Measurements from ENCODE around the gene COQ4. TPM values are rescaled to one million over a fixed set of nuclear protein-coding genes. Genes with fewer than 3 reads are reported as not detected.
"Not testable (repeated sequence)": the region's sequence is repeated elsewhere in the genome, so short reads cannot be mapped to it uniquely, and the experiment has no call there.

Gene COQ4
- total and polyA plus RNA-seq, 2 experiments from 2014 or later: 35.3 to 37.0 TPM

DNA sequence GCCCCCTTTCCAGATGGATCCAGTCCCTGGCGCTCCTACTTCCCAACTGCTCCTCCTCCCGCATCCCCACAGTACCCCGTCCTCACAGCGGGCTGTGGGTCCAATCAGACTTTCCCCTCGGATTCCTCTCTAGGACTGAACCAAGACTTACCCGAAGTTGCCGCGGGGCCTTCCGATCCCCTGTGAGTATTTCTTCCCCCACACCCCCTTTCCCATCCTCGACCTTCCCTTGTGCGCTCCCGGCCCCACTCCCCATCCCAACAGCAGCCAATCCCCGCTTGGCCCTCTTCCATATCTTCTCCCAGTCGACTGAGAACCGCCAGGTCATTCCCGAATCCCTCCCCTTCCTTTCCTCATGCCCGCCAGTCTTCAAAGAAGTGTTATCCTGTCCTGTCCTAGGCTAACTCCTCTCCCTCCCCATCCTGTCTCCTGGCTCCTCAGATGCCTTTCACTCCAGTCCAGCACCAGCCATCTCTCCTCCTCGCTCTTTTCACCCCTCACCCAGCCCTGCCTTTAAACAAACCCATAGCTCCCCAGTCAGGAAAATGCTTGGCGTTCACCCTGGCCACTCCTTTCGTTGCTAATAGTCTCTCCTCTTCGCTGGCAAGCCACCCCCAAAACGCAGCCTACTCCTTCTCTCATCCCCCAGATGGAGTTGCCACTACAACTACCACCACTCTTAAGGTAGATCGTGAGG, 45.9 kb upstream of the COQ4 start (continued):
- TF ChIP-seq, protein P1, sequence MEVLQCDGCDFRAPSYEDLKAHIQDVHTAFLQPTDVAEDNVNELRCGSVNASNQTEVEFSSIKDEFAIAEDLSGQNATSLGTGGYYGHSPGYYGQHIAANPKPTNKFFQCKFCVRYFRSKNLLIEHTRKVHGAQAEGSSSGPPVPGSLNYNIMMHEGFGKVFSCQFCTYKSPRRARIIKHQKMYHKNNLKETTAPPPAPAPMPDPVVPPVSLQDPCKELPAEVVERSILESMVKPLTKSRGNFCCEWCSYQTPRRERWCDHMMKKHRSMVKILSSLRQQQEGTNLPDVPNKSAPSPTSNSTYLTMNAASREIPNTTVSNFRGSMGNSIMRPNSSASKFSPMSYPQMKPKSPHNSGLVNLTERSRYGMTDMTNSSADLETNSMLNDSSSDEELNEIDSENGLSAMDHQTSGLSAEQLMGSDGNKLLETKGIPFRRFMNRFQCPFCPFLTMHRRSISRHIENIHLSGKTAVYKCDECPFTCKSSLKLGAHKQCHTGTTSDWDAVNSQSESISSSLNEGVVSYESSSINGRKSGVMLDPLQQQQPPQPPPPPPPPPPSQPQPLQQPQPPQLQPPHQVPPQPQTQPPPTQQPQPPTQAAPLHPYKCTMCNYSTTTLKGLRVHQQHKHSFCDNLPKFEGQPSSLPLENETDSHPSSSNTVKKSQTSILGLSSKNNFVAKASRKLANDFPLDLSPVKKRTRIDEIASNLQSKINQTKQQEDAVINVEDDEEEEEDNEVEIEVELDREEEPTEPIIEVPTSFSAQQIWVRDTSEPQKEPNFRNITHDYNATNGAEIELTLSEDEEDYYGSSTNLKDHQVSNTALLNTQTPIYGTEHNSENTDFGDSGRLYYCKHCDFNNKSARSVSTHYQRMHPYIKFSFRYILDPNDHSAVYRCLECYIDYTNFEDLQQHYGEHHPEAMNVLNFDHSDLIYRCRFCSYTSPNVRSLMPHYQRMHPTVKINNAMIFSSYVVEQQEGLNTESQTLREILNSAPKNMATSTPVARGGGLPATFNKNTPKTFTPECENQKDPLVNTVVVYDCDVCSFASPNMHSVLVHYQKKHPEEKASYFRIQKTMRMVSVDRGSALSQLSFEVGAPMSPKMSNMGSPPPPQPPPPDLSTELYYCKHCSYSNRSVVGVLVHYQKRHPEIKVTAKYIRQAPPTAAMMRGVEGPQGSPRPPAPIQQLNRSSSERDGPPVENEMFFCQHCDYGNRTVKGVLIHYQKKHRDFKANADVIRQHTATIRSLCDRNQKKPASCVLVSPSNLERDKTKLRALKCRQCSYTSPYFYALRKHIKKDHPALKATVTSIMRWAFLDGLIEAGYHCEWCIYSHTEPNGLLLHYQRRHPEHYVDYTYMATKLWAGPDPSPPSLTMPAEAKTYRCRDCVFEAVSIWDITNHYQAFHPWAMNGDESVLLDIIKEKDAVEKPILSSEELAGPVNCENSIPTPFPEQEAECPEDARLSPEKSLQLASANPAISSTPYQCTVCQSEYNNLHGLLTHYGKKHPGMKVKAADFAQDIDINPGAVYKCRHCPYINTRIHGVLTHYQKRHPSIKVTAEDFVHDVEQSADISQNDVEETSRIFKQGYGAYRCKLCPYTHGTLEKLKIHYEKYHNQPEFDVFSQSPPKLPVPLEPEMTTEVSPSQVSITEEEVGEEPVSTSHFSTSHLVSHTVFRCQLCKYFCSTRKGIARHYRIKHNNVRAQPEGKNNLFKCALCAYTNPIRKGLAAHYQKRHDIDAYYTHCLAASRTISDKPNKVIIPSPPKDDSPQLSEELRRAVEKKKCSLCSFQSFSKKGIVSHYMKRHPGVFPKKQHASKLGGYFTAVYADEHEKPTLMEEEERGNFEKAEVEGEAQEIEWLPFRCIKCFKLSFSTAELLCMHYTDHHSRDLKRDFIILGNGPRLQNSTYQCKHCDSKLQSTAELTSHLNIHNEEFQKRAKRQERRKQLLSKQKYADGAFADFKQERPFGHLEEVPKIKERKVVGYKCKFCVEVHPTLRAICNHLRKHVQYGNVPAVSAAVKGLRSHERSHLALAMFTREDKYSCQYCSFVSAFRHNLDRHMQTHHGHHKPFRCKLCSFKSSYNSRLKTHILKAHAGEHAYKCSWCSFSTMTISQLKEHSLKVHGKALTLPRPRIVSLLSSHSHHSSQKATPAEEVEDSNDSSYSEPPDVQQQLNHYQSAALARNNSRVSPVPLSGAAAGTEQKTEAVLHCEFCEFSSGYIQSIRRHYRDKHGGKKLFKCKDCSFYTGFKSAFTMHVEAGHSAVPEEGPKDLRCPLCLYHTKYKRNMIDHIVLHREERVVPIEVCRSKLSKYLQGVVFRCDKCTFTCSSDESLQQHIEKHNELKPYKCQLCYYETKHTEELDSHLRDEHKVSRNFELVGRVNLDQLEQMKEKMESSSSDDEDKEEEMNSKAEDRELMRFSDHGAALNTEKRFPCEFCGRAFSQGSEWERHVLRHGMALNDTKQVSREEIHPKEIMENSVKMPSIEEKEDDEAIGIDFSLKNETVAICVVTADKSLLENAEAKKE (CRISPR knock-in tag; IDR thresholded peaks at IDR 0.05): no peak

DNA sequence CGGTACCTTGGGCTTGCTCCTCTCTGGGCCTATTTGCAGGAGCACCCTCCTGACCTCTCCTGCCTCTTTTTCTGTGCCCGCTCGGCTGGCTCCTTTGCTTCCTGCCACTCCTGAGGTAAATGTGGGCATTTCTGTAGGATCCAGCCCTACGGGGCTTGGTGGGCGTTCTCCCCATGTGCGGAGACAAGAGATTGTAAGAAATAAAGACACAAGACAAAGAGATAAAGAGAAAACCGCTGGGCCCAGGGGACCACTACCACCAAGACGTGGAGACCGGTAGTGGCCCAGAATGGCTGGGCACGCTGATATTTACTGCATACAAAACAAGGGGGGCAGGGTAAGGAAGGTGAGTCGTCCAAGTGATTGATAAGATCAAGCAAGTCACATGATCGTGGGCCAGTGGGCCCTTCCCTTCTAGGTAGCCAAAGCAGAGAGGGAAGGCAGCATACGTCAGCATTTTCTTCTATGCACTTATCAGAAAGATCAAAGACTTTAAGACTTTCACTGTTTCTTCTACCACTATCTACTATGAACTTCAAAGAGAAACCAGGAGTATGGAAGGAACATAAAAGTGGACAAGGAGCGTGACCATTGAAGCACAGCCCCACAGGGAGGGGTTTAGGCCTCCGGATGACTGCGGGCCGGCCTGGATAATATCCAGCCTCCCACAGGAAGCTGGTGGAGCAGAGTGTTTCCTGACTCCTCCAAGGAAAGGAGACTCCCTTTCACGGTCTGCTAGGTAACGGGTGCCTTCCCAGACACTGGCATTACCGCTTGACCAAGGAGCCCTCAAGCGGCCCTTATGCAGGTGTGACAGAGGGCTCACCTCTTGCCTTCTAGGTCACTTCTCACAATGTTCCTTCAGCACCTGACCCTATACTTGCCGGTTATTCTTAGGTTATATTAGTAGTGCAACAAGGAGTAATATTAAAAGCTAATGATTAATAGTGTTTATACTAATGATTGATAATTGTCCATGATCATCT, 43.3 kb upstream of the COQ4 start:
- DNase-seq (ENCODE audit: low spot score); H3K4me2 ChIP-seq; H3K27me3 ChIP-seq (ENCODE audit: insufficient read depth); H3K4me3 ChIP-seq; H2AFZ ChIP-seq; H4K20me1 ChIP-seq (replicated peaks; ENCODE audit: insufficient read depth); H3K4me1 ChIP-seq (ENCODE audit: insufficient read depth); H3K9me3 Mint-ChIP-seq; H3K36me3 ChIP-seq (ENCODE audit: insufficient read depth); H3K27ac ChIP-seq (ENCODE audit: low read depth); H3K4me3 Mint-ChIP-seq; H3K9me2 ChIP-seq (ENCODE audit: insufficient read depth); H3K36me3 Mint-ChIP-seq (ENCODE audit: low read depth); ATAC-seq: not testable (repeated sequence)
- Mint-ChIP-seq H3K4me1 (peaks cover 13% of the 10 kb centered on the region), H3K27me3 (ENCODE audit: insufficient read depth, low read depth, poor library complexity) (peaks cover 17% of the 10 kb centered on the region), H3K27ac (peak overlapping the region; percentile 32; the same call in 1 of the 2 replicates)
- H3K79me2 ChIP-seq (replicated peaks; ENCODE audit: insufficient read depth): peaks cover 15% of the 10 kb centered on the region
- H3F3A ChIP-seq (replicated peaks; ENCODE audit: low read depth): peaks cover 12% of the 10 kb centered on the region; the same call in 1 of the 2 replicates
